HG03442 (cell line): ENCODE measurements around the gene DBH.

ENCODE experiments used
- ATAC-seq: cut with Tn5 transposase; IDR thresholded peaks from one replicate; pipeline ENCODE4 v1.9.1; 2021; ENCODE audit warnings: mild to moderate bottlenecking, moderate library complexity; ENCODE audit not compliant: unreplicated experiment

Gene DBH

GRCh38 chr9:133693703-133694529 is 57.8 kb downstream of the DBH start:
- ATAC-seq, result no peak

GRCh38 chr9:133694686-133695085 is 58.5 kb downstream of the DBH start:
- ATAC-seq, result no peak

GRCh38 chr9:133696071-133696472 is 59.9 kb downstream of the DBH start:
- no peak for ATAC-seq

GRCh38 chr9:133699546-133699945 is 63.4 kb downstream of the DBH start:
- ATAC-seq, result no peak

- ATAC-seq, result no peak
Measured at GRCh38 chr9:133700819-133701320, 64.7 kb downstream of the DBH start.

- no peak for ATAC-seq
Measured at GRCh38 chr9:133701321-133701980, 65.3 kb downstream of the DBH start.

- no peak for ATAC-seq
Measured at GRCh38 chr9:133701981-133702797, 66.0 kb downstream of the DBH start.

- no peak for ATAC-seq
Measured at GRCh38 chr9:133702798-133703590, 66.8 kb downstream of the DBH start.

- no peak for ATAC-seq
Measured at GRCh38 chr9:133703591-133704399, 67.6 kb downstream of the DBH start.

- ATAC-seq, result no peak
Measured at GRCh38 chr9:133704711-133705181, 68.6 kb downstream of the DBH start.

GRCh38 chr9:133705576-133705975 is 69.4 kb downstream of the DBH start:
- ATAC-seq, result no peak

- ATAC-seq, result no peak
Measured at GRCh38 chr9:133706307-133707050, 70.3 kb downstream of the DBH start.

GRCh38 chr9:133707065-133707762 is 71.1 kb downstream of the DBH start:
- ATAC-seq, result no peak

GRCh38 chr9:133707763-133708245 is 71.6 kb downstream of the DBH start:
- no peak for ATAC-seq

- no peak for ATAC-seq
Measured at GRCh38 chr9:133708246-133709014, 72.3 kb downstream of the DBH start.
